ENCODE results near the gene ORM1. TPM values are rescaled to one million over a fixed set of nuclear protein-coding genes. Genes with fewer than 3 reads are reported as not detected.

Gene ORM1
- total and polyA plus RNA-seq, 10 of the 15 experiments (the other 5 are each of a cell fraction or from before 2014, with no cell fraction given): 4.4 TPM; not detected in 9

DNA sequence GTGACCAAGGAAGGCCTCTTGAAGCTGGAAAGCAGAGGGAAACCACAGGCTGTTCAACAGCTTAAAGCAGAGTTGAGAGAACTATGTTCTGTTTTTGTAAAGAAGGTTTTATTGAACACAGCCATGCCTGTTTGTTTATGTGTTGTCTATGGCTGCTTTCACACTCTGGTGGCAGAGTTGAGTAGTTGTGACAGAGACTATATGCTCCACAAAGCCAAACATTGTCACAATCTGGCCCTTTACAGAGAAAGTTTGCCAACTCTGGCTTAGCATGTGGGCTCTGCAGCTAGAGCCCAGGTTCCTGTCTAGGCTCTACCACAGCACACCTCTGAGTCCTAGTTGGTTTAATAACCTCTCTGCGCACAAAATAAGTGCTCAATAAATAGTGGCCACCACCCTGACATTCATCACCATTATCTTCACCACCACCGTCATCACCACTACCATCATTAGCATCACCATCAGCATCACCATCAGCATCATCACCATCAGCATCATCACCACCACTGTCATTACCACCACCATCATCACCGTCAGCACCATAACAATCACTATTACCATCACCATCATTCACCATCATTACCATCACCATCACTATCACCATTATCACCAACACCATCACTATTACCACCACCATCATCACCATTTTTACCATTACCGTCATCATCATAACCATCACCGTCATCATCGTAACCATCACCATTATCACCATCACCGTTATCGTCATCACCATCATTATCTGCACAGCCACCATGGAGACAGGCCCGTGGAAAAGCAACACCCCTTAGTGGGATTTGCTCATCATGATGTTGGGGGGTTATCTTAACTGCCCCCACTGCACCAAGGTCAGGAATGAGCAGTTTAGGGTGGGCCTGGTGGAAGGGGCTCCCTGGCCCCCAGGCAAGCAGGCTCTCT, 46.6 kb downstream of the ORM1 start:
- in situ Hi-C loops (cut with MboI): no loop called here
- Histone ChIP-seq H3K4me3 (no peak overlapping the region), H2AFZ (ENCODE audit: control insufficient read depth, low read depth, low read length) (no peak overlapping the region), H3K27ac (ENCODE audit: control insufficient read depth, insufficient read depth) (peak overlapping the region; percentile 99), H3K36me3 (ENCODE audit: control insufficient read depth in 2 of 2, insufficient read depth in 2 of 2, low read length in 1 of 2) (peaks cover 38 to 47% of the 10 kb centered on the region in 2 experiments), H3K4me2 (ENCODE audit: control insufficient read depth, insufficient read depth) (no peak overlapping the region), H3K79me2 (ENCODE audit: control insufficient read depth, insufficient read depth, low read length) (peaks cover 43% of the 10 kb centered on the region), H3K27me3 (replicated peaks in 1 of 2; ENCODE audit: control insufficient read depth in 2 of 2, insufficient read depth in 2 of 2, low read length in 1 of 2) (no peaks in the 10 kb centered on the region), H3K9me3 (replicated peaks; ENCODE audit: control insufficient read depth, insufficient read depth, low read length) (no peaks in the 10 kb centered on the region), H3K9ac (ENCODE audit: control insufficient read depth, insufficient read depth, low read length) (no peak overlapping the region), H4K20me1 (ENCODE audit: control insufficient read depth, insufficient read depth) (no peaks in the 10 kb centered on the region), H3K4me1 (ENCODE audit: control insufficient read depth, insufficient read depth, low read length) (peaks cover 88% of the 10 kb centered on the region)
- ChIA-PET CTCF (interaction anchor here (7.4 kb wide), 1 partner anchor 18 kb away, joined by 108 read pairs; the partner anchor contains the start of gene AKNA), POLR2A (interaction anchor here (0.9 to 13.2 kb wide), 2 partner anchors 18 to 20 kb away, joined by 3 to 312 read pairs; partner anchors contain the start of gene AKNA), RAD21 (ENCODE audit: unreplicated experiment) (interaction anchor here (1.4 to 12.9 kb wide), 3 partner anchors 18 to 26 kb away, joined by 3 to 251 read pairs (median 5); partner anchors contain the start of gene AKNA), SMC1A (ENCODE audit: uncharacterized antibody, unreplicated experiment) (interaction anchor here (0.9 to 13.9 kb wide), 3 partner anchors 18 to 31 kb away, joined by 3 to 327 read pairs (median 10); partner anchors contain the start of gene AKNA)
- DNase-seq (ENCODE audit: low read depth, low spot score) (no peak), FAIRE-seq (no peak), ATAC-seq (no peak)
- TSS peak; percentile 64 for BruUV-seq (replicated peaks)
- TF ChIP-seq HDGF (IDR thresholded peaks at IDR 0.05): peak; percentile 94
- 0 out of 2 replicates have a peak, but pooled peaks have one; percentile 39 for TF ChIP-seq NBN (IDR thresholded peaks at IDR 0.05)
- 0 out of 2 replicates have a peak, but pooled peaks have one; percentile 36 for TF ChIP-seq POLR2AphosphoS5 (IDR thresholded peaks at IDR 0.05; ENCODE audit: low read length)
- TF ChIP-seq RB1 (IDR thresholded peaks at IDR 0.05; ENCODE audit: borderline replicate concordance): no peak
- intact Hi-C loops (cut with micrococcal nuclease; ENCODE audit: unreplicated experiment): no loop called here
- WGBS (ENCODE audit: insufficient coverage, insufficient replicate concordance, low lambda C conversion rate, missing lambda C conversion rate): 99% methylated on average over 9 of the region's 9 CpGs

Data from GM12878 (cell line).